ENCODE data around the gene PFKFB2. TPM values are rescaled to one million over a fixed set of nuclear protein-coding genes. Genes with fewer than 3 reads are reported as not detected.

Gene PFKFB2
- total and polyA plus RNA-seq, 4 experiments from 2014 or later: 0.40 to 1.9 (median 1.1) TPM

DNA sequence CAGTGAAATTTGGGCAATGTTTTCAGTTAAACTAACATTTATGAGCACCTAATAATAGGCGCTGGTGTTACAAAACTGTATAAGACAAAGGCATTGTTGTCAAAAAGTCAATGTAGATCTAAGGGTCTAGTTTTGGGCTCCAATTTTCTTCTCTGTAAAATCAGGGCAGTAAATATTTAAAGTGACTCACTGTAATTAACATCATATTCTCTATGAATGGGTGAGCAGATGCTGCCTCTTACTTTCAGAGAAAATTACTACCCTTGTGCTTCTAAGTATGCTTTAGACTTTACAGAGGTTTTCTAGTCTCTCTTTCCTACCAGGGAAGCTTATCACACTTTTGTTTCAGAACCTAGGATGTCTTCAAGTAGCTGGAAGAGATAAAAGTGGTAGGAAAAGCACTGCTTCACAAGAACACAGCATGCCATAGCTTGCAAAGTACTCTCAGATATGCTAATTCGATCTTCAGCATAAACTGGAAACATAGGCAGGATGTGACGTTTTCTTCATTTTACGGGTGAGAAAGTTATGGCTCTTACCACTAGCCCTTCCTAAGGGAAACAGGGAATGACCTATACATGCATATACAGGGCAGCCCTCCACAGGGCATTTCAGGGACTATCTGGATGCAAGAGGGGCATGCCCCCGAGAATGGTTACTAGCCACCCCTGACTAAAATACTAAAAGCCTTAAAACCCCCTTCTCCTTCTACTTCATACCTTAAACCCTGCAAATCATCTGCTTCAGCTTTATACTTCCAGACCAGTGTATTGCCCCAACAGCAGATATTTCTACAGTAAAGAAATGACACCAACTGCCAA is 23.2 kb upstream of the PFKFB2 start:
- no peak overlapping the region for H3K27ac ChIP-seq (ENCODE audit: low read depth, low read length)
- intact Hi-C loops (cut with micrococcal nuclease): no loop called here
- ChIA-PET CTCF (ENCODE audit: partially characterized antibody) (interaction anchor here (1.0 to 1.7 kb wide), 2 partner anchors 17 to 26 kb away, joined by 3 to 4 read pairs; no protein-coding TSS in a partner anchor), POLR2A (ENCODE audit: partially characterized antibody) (no interaction called here)
- no peak overlapping the region for H3K4me3 Mint-ChIP-seq
- peaks cover 38 to 53% of the 10 kb centered on the region in 2 donors for H3K27me3 Mint-ChIP-seq
- no peak overlapping the region for H3K27ac Mint-ChIP-seq
- no peaks in the 10 kb centered on the region for H3K9me3 Mint-ChIP-seq
- no peak for DNase-seq
- no peaks in the 10 kb centered on the region for H3K4me1 Mint-ChIP-seq
- no peaks in the 10 kb centered on the region for H3K4me1 ChIP-seq (ENCODE audit: insufficient read depth, low read length)
- no peaks in the 10 kb centered on the region for H3K9me3 ChIP-seq (ENCODE audit: control insufficient read depth in 1 of 2, low read length in 2 of 2)
- H3K4me3 ChIP-seq (ENCODE audit: low read length in 2 of 2): no peak overlapping the region
- H3K36me3 ChIP-seq (ENCODE audit: insufficient read depth, low read length): no peaks in the 10 kb centered on the region
- peaks cover 15% of the 10 kb centered on the region for H3K27me3 ChIP-seq (ENCODE audit: insufficient read depth, low read length)
- H3K36me3 Mint-ChIP-seq: no peaks in the 10 kb centered on the region

DNA sequence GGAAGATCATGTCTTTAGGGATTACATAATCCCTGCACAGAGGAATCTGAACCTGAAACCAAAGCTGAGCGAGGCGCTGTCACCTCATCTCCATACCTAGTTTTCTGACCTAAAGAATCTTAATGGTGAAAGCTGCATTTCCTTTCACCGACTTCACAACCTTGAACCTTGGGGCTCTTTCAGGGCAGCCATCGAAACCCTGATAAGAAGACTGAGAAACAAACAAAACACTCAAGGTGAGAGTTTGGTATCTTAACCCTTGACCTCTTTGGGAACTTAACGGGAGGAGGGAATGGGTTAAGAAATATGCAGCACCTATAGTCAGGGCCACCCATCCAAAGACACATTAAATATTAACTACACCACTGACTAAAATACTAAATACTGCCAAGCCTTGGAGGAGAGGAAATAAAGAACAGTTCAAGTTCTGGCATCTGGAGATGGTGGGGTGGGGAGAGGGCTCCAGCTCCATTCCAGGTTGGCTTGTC is 22.5 kb upstream of the PFKFB2 start:
- POLR2A ChIA-PET (ENCODE audit: partially characterized antibody): no interaction called here
- intact Hi-C loops (cut with micrococcal nuclease): no loop called here
- CTCF ChIA-PET (ENCODE audit: partially characterized antibody): no interaction called here
- H3K27ac Mint-ChIP-seq: no peak overlapping the region
- H3K36me3 ChIP-seq (ENCODE audit: insufficient read depth, low read length): no peaks in the 10 kb centered on the region
- H3K4me3 Mint-ChIP-seq: no peak overlapping the region
- no peak for DNase-seq
- H3K27ac ChIP-seq (ENCODE audit: low read depth, low read length): no peak overlapping the region
- H3K9me3 ChIP-seq (ENCODE audit: control insufficient read depth in 1 of 2, low read length in 2 of 2): no peaks in the 10 kb centered on the region
- H3K4me3 ChIP-seq (ENCODE audit: low read length in 2 of 2): no peak overlapping the region
- no peaks in the 10 kb centered on the region for H3K9me3 Mint-ChIP-seq
- H3K27me3 ChIP-seq (ENCODE audit: insufficient read depth, low read length): peaks cover 15% of the 10 kb centered on the region
- H3K36me3 Mint-ChIP-seq: no peaks in the 10 kb centered on the region
- no peaks in the 10 kb centered on the region for H3K4me1 ChIP-seq (ENCODE audit: insufficient read depth, low read length)
- peaks cover 39 to 56% of the 10 kb centered on the region in 2 donors for H3K27me3 Mint-ChIP-seq
- H3K4me1 Mint-ChIP-seq: no peaks in the 10 kb centered on the region

DNA sequence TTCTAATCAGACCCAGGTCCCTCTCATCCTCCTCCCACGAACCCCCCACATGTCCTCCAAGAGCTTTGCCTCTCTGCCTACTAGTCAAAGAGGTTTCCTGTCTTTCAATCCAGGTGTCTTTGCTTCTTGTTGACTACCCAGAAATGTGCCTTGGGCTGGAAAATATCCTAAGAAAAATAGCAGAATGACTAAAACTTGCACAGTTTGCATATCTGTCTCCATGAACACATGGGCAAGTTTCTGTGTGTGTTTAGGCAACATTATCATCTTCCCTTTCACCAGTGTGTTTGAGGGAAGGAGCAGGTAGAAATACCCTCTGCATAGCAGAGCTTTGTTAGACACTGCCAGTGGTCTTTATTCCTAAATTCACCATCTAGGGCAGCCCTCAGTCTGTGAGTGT is 22.1 kb upstream of the PFKFB2 start:
- peaks cover 38 to 54% of the 10 kb centered on the region in 2 donors for H3K27me3 Mint-ChIP-seq

DNA sequence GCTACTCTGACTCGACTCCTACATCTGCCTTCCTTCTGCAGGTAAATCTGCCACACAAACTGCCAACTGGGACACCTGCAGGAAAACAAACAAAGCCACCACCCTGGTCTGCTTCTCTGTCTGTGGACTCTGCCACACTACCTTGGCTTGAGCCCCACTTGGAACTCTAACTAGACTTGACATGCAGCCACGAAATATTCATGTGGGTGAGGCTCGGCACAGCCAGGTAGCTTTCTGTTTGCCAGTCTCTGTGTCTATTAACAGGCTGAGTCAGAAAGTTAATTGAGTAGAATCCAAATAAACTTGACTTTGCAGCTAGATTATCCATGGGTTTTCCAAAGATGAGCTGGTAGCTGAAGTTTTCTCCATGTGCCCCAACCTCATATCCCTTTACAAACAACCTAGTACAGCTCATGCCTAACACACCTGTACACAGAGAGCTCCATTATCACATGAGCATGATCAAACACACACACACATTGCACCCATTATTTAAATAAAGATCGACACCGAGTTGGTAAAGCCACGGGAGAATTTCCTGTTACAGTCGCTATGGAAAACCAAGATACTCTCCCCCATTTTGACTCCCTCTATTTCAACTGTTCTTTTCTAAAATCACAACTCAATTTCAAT is 21.3 kb upstream of the PFKFB2 start:
- H3K27ac ChIP-seq (ENCODE audit: low read depth, low read length): no peak overlapping the region
- Mint-ChIP-seq H3K27ac (no peak overlapping the region), H3K36me3 (no peaks in the 10 kb centered on the region), H3K4me1 (no peaks in the 10 kb centered on the region), H3K27me3 (peaks cover 34 to 50% of the 10 kb centered on the region in 2 donors), H3K9me3 (no peaks in the 10 kb centered on the region), H3K4me3 (no peak overlapping the region)
- DNase-seq: no peak
- POLR2A ChIA-PET (ENCODE audit: partially characterized antibody): interaction anchor here (1.2 kb wide), 1 partner anchor 21 kb away, joined by 3 read pairs; the partner anchor contains the start of gene PFKFB2
- H3K27me3 ChIP-seq (ENCODE audit: insufficient read depth, low read length): peaks cover 15% of the 10 kb centered on the region
- H3K36me3 ChIP-seq (ENCODE audit: insufficient read depth, low read length): no peaks in the 10 kb centered on the region
- CTCF ChIA-PET (ENCODE audit: partially characterized antibody): interaction anchor here (0.7 to 1.2 kb wide), 5 partner anchors 18 to 544 kb away, joined by 3 read pairs; no protein-coding TSS in a partner anchor
- intact Hi-C loops (cut with micrococcal nuclease): no loop called here
- no peak overlapping the region for H3K4me3 ChIP-seq (ENCODE audit: low read length in 2 of 2)
- no peaks in the 10 kb centered on the region for H3K9me3 ChIP-seq (ENCODE audit: control insufficient read depth in 1 of 2, low read length in 2 of 2)
- H3K4me1 ChIP-seq (ENCODE audit: insufficient read depth, low read length): no peaks in the 10 kb centered on the region

More for the DNA sequence above, 22.1 kb upstream of the PFKFB2 start:
- intact Hi-C loops (cut with micrococcal nuclease): no loop called here
- no peak for DNase-seq
- ChIA-PET CTCF (ENCODE audit: partially characterized antibody) (interaction anchor here (1.0 kb wide), 1 partner anchor 19 kb away, joined by 3 read pairs; no protein-coding TSS in a partner anchor), POLR2A (ENCODE audit: partially characterized antibody) (no interaction called here)
- Mint-ChIP-seq H3K4me3 (no peak overlapping the region), H3K27ac (no peak overlapping the region), H3K4me1 (no peaks in the 10 kb centered on the region), H3K9me3 (no peaks in the 10 kb centered on the region), H3K36me3 (no peaks in the 10 kb centered on the region)
- Histone ChIP-seq H3K4me1 (ENCODE audit: insufficient read depth, low read length) (no peaks in the 10 kb centered on the region), H3K27me3 (ENCODE audit: insufficient read depth, low read length) (peaks cover 15% of the 10 kb centered on the region), H3K27ac (ENCODE audit: low read depth, low read length) (no peak overlapping the region), H3K36me3 (ENCODE audit: insufficient read depth, low read length) (no peaks in the 10 kb centered on the region), H3K4me3 (ENCODE audit: low read length in 2 of 2) (no peak overlapping the region), H3K9me3 (ENCODE audit: control insufficient read depth in 1 of 2, low read length in 2 of 2) (no peaks in the 10 kb centered on the region)

DNA sequence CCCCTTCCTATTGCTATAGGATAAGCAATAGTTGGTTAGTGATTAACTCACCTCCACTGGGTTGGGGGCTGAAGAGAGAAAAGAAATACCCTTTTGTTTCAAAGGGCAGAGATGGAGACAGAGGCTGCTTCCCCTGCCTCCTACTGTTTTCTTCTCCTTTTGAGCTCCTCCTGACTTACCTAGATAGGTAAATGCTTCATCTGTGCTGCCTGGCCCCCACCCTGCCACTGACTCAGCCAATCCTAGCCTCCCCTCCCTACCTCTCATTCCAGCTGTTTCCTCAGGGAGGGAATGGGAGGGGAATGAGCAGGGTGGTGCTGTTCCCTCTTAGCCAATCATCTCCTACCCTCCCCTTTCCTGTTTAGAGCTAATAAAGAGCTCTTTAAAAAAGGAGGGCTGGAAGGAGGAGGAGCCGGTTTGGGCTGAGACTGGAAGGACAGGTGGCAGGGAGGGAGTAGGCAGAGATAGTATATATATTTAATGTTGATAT is 20.5 kb upstream of the PFKFB2 start, which contains the start of gene C1orf116:
Gene C1orf116 (minus strand): TSS at position 229 of the 490 bp plus-strand sequence. CDS start 5,158 bp downstream, outside the sequence.
- Mint-ChIP-seq H3K27ac (no peak within 1 kb of the TSS), H3K36me3 (no peaks in the 10 kb centered on the region), H3K4me3 (no peak within 1 kb of the TSS), H3K9me3 (no peaks in the 10 kb centered on the region), H3K4me1 (no peaks in the 10 kb centered on the region), H3K27me3 (peaks cover 34 to 43% of the 10 kb centered on the region in 2 donors)
- H3K4me3 ChIP-seq (ENCODE audit: low read length in 2 of 2): no peak within 1 kb of the TSS
- H3K36me3 ChIP-seq (ENCODE audit: insufficient read depth, low read length): no peaks in the 10 kb centered on the region
- H3K9me3 ChIP-seq (ENCODE audit: control insufficient read depth in 1 of 2, low read length in 2 of 2): no peaks in the 10 kb centered on the region
- ChIA-PET POLR2A (ENCODE audit: partially characterized antibody) (interaction anchor here (1.2 kb wide), 1 partner anchor 20 kb away, joined by 3 read pairs; the partner anchor contains the start of gene PFKFB2), CTCF (ENCODE audit: partially characterized antibody) (interaction anchor here (1.0 to 1.2 kb wide), 3 partner anchors 18 to 28 kb away, joined by 3 read pairs; no protein-coding TSS in a partner anchor)
- no peak within 1 kb of the TSS for H3K27ac ChIP-seq (ENCODE audit: low read depth, low read length)
- DNase-seq: no peak
- intact Hi-C loops (cut with micrococcal nuclease): no loop called here
- H3K27me3 ChIP-seq (ENCODE audit: insufficient read depth, low read length): peaks cover 14% of the 10 kb centered on the region
- no peaks in the 10 kb centered on the region for H3K4me1 ChIP-seq (ENCODE audit: insufficient read depth, low read length)

DNA sequence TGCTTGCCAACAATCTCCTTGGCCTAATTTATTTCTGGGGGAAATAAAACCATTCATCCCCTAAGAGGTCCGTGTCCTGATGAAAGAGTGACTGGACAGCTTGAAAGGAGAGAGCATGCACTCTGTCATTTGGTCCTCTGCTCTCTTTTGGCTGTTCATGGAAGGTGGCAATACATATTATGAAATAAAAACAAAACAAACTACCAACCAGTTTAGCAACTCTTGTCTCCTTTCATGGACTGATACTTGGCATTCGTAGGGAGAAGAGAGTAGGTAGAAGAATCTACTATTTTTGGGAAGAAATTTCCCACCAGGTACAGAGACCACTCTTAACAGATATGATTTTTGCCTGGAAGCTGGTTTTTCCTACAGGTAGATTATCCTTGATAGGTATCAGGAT is 19.8 kb upstream of the PFKFB2 start:
- Histone ChIP-seq H3K36me3 (ENCODE audit: insufficient read depth, low read length) (no peaks in the 10 kb centered on the region), H3K4me1 (ENCODE audit: insufficient read depth, low read length) (no peaks in the 10 kb centered on the region), H3K9me3 (ENCODE audit: control insufficient read depth in 1 of 2, low read length in 2 of 2) (no peaks in the 10 kb centered on the region), H3K27ac (ENCODE audit: low read depth, low read length) (no peak overlapping the region), H3K27me3 (ENCODE audit: insufficient read depth, low read length) (peaks cover 10% of the 10 kb centered on the region), H3K4me3 (ENCODE audit: low read length in 2 of 2) (no peak overlapping the region)
- Mint-ChIP-seq H3K4me3 (no peak overlapping the region), H3K9me3 (no peaks in the 10 kb centered on the region), H3K27me3 (peaks cover 32 to 43% of the 10 kb centered on the region in 2 donors), H3K27ac (no peak overlapping the region), H3K36me3 (no peaks in the 10 kb centered on the region), H3K4me1 (no peaks in the 10 kb centered on the region)
- ChIA-PET CTCF (ENCODE audit: partially characterized antibody) (interaction anchor here (1.2 kb wide), 1 partner anchor 17 kb away, joined by 3 read pairs; no protein-coding TSS in a partner anchor), POLR2A (ENCODE audit: partially characterized antibody) (no interaction called here)
- DNase-seq: no peak
- intact Hi-C loops (cut with micrococcal nuclease): no loop called here

DNA sequence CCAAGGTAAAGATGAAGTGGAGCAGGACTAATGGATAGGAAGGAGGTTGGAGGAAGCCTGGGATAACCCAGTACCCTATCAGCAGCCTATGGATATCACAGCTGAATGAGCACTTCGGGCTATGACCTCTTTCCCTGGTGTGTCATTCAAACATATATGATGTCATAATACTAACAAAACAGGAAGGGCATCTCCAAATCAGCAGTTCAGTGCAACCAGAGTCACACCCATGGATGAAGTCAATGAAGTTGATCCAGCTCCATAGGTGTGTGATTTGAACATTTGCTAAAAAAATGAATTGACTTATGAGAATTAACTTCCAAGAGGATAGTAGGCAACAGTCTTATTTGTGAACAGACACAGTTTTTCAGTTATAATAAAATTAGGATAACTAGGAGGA is 18.9 kb upstream of the PFKFB2 start:
- H3K27me3 ChIP-seq (ENCODE audit: insufficient read depth, low read length): peaks cover 8% of the 10 kb centered on the region
- intact Hi-C loops (cut with micrococcal nuclease): no loop called here
- H3K4me3 ChIP-seq (ENCODE audit: low read length in 2 of 2): no peak overlapping the region
- Mint-ChIP-seq H3K4me1 (no peaks in the 10 kb centered on the region), H3K9me3 (no peaks in the 10 kb centered on the region), H3K4me3 (no peak overlapping the region), H3K27ac (peak overlapping the region in 1 of 7 donors; percentile 0), H3K36me3 (no peaks in the 10 kb centered on the region), H3K27me3 (peaks cover 26 to 36% of the 10 kb centered on the region in 2 donors)
- ChIA-PET POLR2A (ENCODE audit: partially characterized antibody) (no interaction called here), CTCF (ENCODE audit: partially characterized antibody) (no interaction called here)
- no peaks in the 10 kb centered on the region for H3K4me1 ChIP-seq (ENCODE audit: insufficient read depth, low read length)
- H3K27ac ChIP-seq (ENCODE audit: low read depth, low read length): no peak overlapping the region
- no peaks in the 10 kb centered on the region for H3K36me3 ChIP-seq (ENCODE audit: insufficient read depth, low read length)
- no peak for DNase-seq
- no peaks in the 10 kb centered on the region for H3K9me3 ChIP-seq (ENCODE audit: control insufficient read depth in 1 of 2, low read length in 2 of 2)
